ENCODE measurements around the gene NAA10. TPM values are rescaled to one million over a fixed set of nuclear protein-coding genes. Genes with fewer than 3 reads are reported as not detected.

NAA10 gene
- total RNA-seq, 1 experiment from 2014 or later = 321 TPM

GRCh38 chrX:153884590-153884989 is 50.2 kb downstream of the NAA10 start:
- DNase-seq (ENCODE audit: low spot score) = peak; percentile 49

- no peak for DNase-seq (ENCODE audit: low spot score)
Measured at GRCh38 chrX:153884136-153884535, 50.7 kb downstream of the NAA10 start.

- no peak for DNase-seq (ENCODE audit: low spot score)
Measured at GRCh38 chrX:153883163-153883843, 51.5 kb downstream of the NAA10 start.

- no peak for DNase-seq (ENCODE audit: low spot score)
Measured at GRCh38 chrX:153882557-153882956, 52.3 kb downstream of the NAA10 start.

- DNase-seq (ENCODE audit: low spot score) = no peak
Measured at GRCh38 chrX:153882086-153882498, 52.7 kb downstream of the NAA10 start.

GRCh38 chrX:153881281-153881680 is 53.6 kb downstream of the NAA10 start:
- DNase-seq (ENCODE audit: low spot score) = no peak

GRCh38 chrX:153880440-153880815 is 54.4 kb downstream of the NAA10 start:
- no peak for DNase-seq (ENCODE audit: low spot score)

- no peak for DNase-seq (ENCODE audit: low spot score)
Measured at GRCh38 chrX:153879741-153880439, 54.9 kb downstream of the NAA10 start.

Small RNA genes within 50 kb of the gene (small RNA-seq; reads per million reads assigned to genes)
- gene MIR3202-1 = not detected

Other genes with a start within 250 kb of the NAA10 start
- gene SLC6A8, start 247.1 kb downstream of the NAA10 start, total RNA-seq (2014; rRNA removed; shearing (Covaris generic)) = 98.8 and 127 TPM in 2 replicates
- gene BCAP31, start 210.7 kb downstream of the NAA10 start, total RNA-seq (2014; rRNA removed; shearing (Covaris generic)) = 387 and 409 TPM in 2 replicates
- 28.2 and 31.6 TPM in 2 replicates for gene ABCD1, start 210.2 kb downstream of the NAA10 start, total RNA-seq (2014; rRNA removed; shearing (Covaris generic))
- 7.0 and 10.3 TPM in 2 replicates for gene PLXNB3, start 170.8 kb downstream of the NAA10 start, total RNA-seq (2014; rRNA removed; shearing (Covaris generic))
- gene SRPK3, start 154.0 kb downstream of the NAA10 start, total RNA-seq (2014; rRNA removed; shearing (Covaris generic)) = 1.1 and 5.6 TPM in 2 replicates
- gene IDH3G, start 140.7 kb downstream of the NAA10 start, total RNA-seq (2014; rRNA removed; shearing (Covaris generic)) = 173 and 197 TPM in 2 replicates
- gene SSR4, start 140.4 kb downstream of the NAA10 start, total RNA-seq (2014; rRNA removed; shearing (Covaris generic)) = 496 and 561 TPM in 2 replicates
- 0.33 TPM in 1 of 2 replicates, not detected in the other for gene PDZD4, start 104.5 kb downstream of the NAA10 start, total RNA-seq (2014; rRNA removed; shearing (Covaris generic))
- not detected in 2 replicates for gene L1CAM, start 48.9 kb downstream of the NAA10 start, total RNA-seq (2014; rRNA removed; shearing (Covaris generic))
- not detected in 2 replicates for gene AVPR2, start 30.4 kb downstream of the NAA10 start, total RNA-seq (2014; rRNA removed; shearing (Covaris generic))
- gene ARHGAP4, start 8.8 kb downstream of the NAA10 start, total RNA-seq (2014; rRNA removed; shearing (Covaris generic)) = 3.4 and 6.5 TPM in 2 replicates
- 0.08 and 0.91 TPM in 2 replicates for gene RENBP, start 9.6 kb upstream of the NAA10 start, total RNA-seq (2014; rRNA removed; shearing (Covaris generic))
- gene HCFC1, start 36.8 kb upstream of the NAA10 start, total RNA-seq (2014; rRNA removed; shearing (Covaris generic)) = 106 and 124 TPM in 2 replicates
- 21.4 and 23.4 TPM in 2 replicates for gene TMEM187, start 37.7 kb upstream of the NAA10 start, total RNA-seq (2014; rRNA removed; shearing (Covaris generic))
- 536 and 557 TPM in 2 replicates for gene IRAK1, start 84.9 kb upstream of the NAA10 start, total RNA-seq (2014; rRNA removed; shearing (Covaris generic))
- gene MECP2, start 162.7 kb upstream of the NAA10 start, total RNA-seq (2014; rRNA removed; shearing (Covaris generic)) = 41.6 and 52.9 TPM in 2 replicates
- not detected in 2 replicates for gene OPN1LW, start 209.2 kb upstream of the NAA10 start, total RNA-seq (2014; rRNA removed; shearing (Covaris generic))
- gene OPN1MW, start 247.6 kb upstream of the NAA10 start, total RNA-seq (2014; rRNA removed; shearing (Covaris generic)) = not detected in 2 replicates